ENCODE results near the gene ARGFX. TPM values are rescaled to one million over a fixed set of nuclear protein-coding genes. Genes with fewer than 3 reads are reported as not detected.

ARGFX gene
- total and polyA plus RNA-seq, 2 of the 8 experiments (the other 6 are each of a cell fraction or from before 2014, with no cell fraction given): not detected

DNA sequence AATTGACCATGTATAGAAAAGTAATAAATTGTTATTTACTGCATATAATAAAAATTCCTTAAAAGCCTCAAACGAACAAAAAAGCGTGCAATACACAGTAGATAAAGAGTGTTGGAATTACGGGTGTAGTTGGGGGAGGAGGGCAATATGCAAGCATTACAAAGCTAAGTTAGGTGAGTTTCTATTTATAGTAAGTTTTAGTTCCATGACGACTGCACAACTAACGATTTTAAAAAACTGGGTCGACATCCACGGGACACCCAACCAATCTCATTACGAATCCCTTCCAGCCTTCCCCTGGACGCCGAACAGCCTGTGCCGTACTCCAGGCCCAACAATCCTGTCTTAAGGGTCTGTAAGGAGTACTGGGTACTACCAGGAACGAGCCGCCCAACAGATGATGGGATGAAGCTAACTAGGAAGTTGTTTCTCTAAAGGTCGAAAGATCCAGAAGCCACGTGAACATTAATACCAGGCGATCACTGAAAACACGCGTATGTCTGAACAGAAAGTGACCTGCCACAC lies 22.6 kb upstream of the ARGFX start:
- TF ChIP-seq ATF3 (IDR thresholded peaks at IDR 0.05; ENCODE audit: insufficient read depth, low read depth, low read length) (no peak), POU5F1 (IDR thresholded peaks at IDR 0.05; ENCODE audit: low read depth, low read length) (no peak), SIRT6 (IDR thresholded peaks at IDR 0.05; ENCODE audit: low read length) (no peak), TAF7 (optimal IDR thresholded peaks at IDR 0.05; ENCODE audit: borderline replicate concordance, low read depth, low read length) (no peak), JUND (IDR thresholded peaks at IDR 0.05; ENCODE audit: low read length) (no peak), MAFK (IDR thresholded peaks at IDR 0.05; ENCODE audit: low read depth, low read length) (no peak), EZH2 (IDR thresholded peaks at IDR 0.05; ENCODE audit: low read depth, low read length, severe bottlenecking) (no peak), ASH2L (IDR thresholded peaks at IDR 0.05; ENCODE audit: low read length) (no peak), POLR2AphosphoS5 (IDR thresholded peaks at IDR 0.05; ENCODE audit: low read depth, low read length) (no peak), EP300 (IDR thresholded peaks at IDR 0.05; ENCODE audit: borderline replicate concordance in 1 of 2, low read depth in 2 of 2, low read length in 2 of 2) (no peak), RFX5 (IDR thresholded peaks at IDR 0.05; ENCODE audit: borderline replicate concordance, low read depth, low read length) (no peak), TBP (IDR thresholded peaks at IDR 0.05; ENCODE audit: low read depth, low read length) (no peak)
- peaks cover 0 to 3% of the 10 kb centered on the region in 2 experiments for H4K20me1 ChIP-seq (replicated peaks in 1 of 2; ENCODE audit: control insufficient read depth in 1 of 2, insufficient read depth in 2 of 2, low read length in 2 of 2)
- no peaks in the 10 kb centered on the region for H3K27me3 ChIP-seq (replicated peaks in 1 of 4; ENCODE audit: control insufficient read depth in 3 of 4, extremely low read depth in 1 of 4, insufficient read depth in 3 of 4, low read length in 3 of 4)
- no peak overlapping the region; the same call in 1 of the 2 replicates for H3K18ac ChIP-seq (ENCODE audit: extremely low read depth, low read length)
- no peak overlapping the region for H4K91ac ChIP-seq (replicated peaks; ENCODE audit: insufficient read length, low read length)
- H3K23ac ChIP-seq (ENCODE audit: insufficient read length): no peak overlapping the region
- H3K4ac ChIP-seq (replicated peaks; ENCODE audit: insufficient read length, low read depth, low read length): no peak overlapping the region
- H2BK15ac ChIP-seq (ENCODE audit: low read length): no peak overlapping the region
- H2BK20ac ChIP-seq (ENCODE audit: low read length): no peak overlapping the region
- peak overlapping the region; percentile 86 to 98 (median 94) for H3K4me3 ChIP-seq (ENCODE audit: extremely low read depth in 1 of 4, insufficient read depth in 2 of 4, low read depth in 3 of 4, low read length in 4 of 4)
- DNase-seq (ENCODE audit: low read depth in 1 of 2, low spot score in 2 of 2) (no peak), FAIRE-seq (no peak)
- no peak overlapping the region for H3K56ac ChIP-seq (replicated peaks; ENCODE audit: insufficient read length, low read depth, low read length)
- H3K79me1 ChIP-seq (ENCODE audit: low read depth, low read length): no peaks in the 10 kb centered on the region
- peak overlapping the region; percentile 96 for H4K8ac ChIP-seq (ENCODE audit: extremely low read depth, insufficient read depth, low read length)
- peaks cover 2 to 16% (median 6%) of the 10 kb centered on the region in 4 experiments; a peak in 4 of 8 replicates for H3K36me3 ChIP-seq (ENCODE audit: control insufficient read depth in 2 of 4, insufficient read depth in 4 of 4, low read length in 3 of 4)
- peak overlapping the region; percentile 68 to 96 (median 88) for H3K9ac ChIP-seq (replicated peaks in 1 of 4; ENCODE audit: extremely low read depth in 1 of 4, low read depth in 3 of 4, low read length in 3 of 4)
- no peak overlapping the region for H2BK120ac ChIP-seq (replicated peaks; ENCODE audit: low read depth, low read length)
- H3K4me1 ChIP-seq (replicated peaks in 1 of 4; ENCODE audit: control insufficient read depth in 3 of 4, insufficient read depth in 4 of 4, low read length in 3 of 4): 0 out of 7 replicates have a peak, but pooled peaks cover 0 to 2% (median 0%) of the 10 kb centered on the region in 4 experiments
- no peak overlapping the region for H3K14ac ChIP-seq (ENCODE audit: insufficient read length)
- H2BK12ac ChIP-seq (ENCODE audit: low read depth, low read length): no peak overlapping the region
- CTCF ChIA-PET (ENCODE audit: partially characterized antibody): interaction anchor here (1.2 to 2.7 kb wide), 7 partner anchors 8 to 755 kb away, joined by 3 to 13 read pairs (median 5); no protein-coding TSS in a partner anchor
- peaks cover 7% of the 10 kb centered on the region for H3K23me2 ChIP-seq (ENCODE audit: low read depth, low read length)
- peak overlapping the region; percentile 79 to 94 for H3K4me2 ChIP-seq (ENCODE audit: insufficient read depth in 1 of 2, low read depth in 2 of 2, low read length in 2 of 2)
- peaks cover 4 to 34% of the 10 kb centered on the region in 2 experiments for H3K79me2 ChIP-seq (ENCODE audit: control insufficient read depth in 1 of 2, insufficient read depth in 2 of 2, low read length in 2 of 2)
- POLR2A ChIA-PET (ENCODE audit: partially characterized antibody): interaction anchor here (0.9 to 1.9 kb wide), 5 partner anchors 9 to 320 kb away, joined by 3 to 5 read pairs (median 4); partner anchors contain the start of gene GOLGB1
- H4K5ac ChIP-seq (ENCODE audit: insufficient read length, low read depth, low read length): no peak overlapping the region
- no peak overlapping the region for H2AK5ac ChIP-seq (ENCODE audit: low read depth, low read length)
- no peak overlapping the region; the same call in 1 of the 2 replicates for H2AFZ ChIP-seq (ENCODE audit: low read length)
- peak overlapping the region; percentile 55 for H3K27ac ChIP-seq (ENCODE audit: low read depth, low read length)
- no peaks in the 10 kb centered on the region for H3K9me3 ChIP-seq (ENCODE audit: insufficient read depth in 2 of 2, low read depth in 1 of 2, low read length in 1 of 2)
- H2BK5ac ChIP-seq (ENCODE audit: low read depth, low read length): peak overlapping the region; percentile 52; the same call in 1 of the 2 replicates
- WGBS, 2 experiments (ENCODE audit: extremely low coverage in 1 of 2, insufficient coverage in 1 of 2, insufficient read length in 1 of 2, insufficient replicate concordance in 2 of 2, low coverage in 1 of 2, low lambda C conversion rate in 2 of 2, missing lambda C conversion rate in 1 of 2): 16% methylated on average over 18 of the region's 18 CpGs; no CpG with 5 or more reads in 1 of the 2 experiments

Measured in H1 (cell line).